Mucosa of descending colon (tissue), 3 donors: ENCODE results near the gene TNIP2. TPM values are rescaled to one million over a fixed set of nuclear protein-coding genes. Genes with fewer than 3 reads are reported as not detected.
"Not testable (repeated sequence)": the region's sequence is repeated elsewhere in the genome, so short reads cannot be mapped to it uniquely, and the experiment has no call there.

ENCODE experiments used
- ATAC-seq: fragments of 200-7000 bp; cut with Tn5 transposase; one replicate; pipeline ENCODE4 v1.9.1; 2020; ENCODE audit warnings: mild to moderate bottlenecking, moderate library complexity
- DNase-seq, 3 donors: peaks; one replicate each; pipeline ENCODE4 v3.0.0-alpha.2; 2020
- H3K36me3 ChIP-seq: fragments of 200-600 bp; one replicate; pipeline ENCODE4 v1.8.0; 2021; ENCODE audit warnings: low read depth, mild to moderate bottlenecking
- H3K4me1 ChIP-seq: fragments of 200-600 bp; one replicate; pipeline ENCODE4 v1.8.0; 2021; ENCODE audit warnings: low read depth, mild to moderate bottlenecking
- H3K4me3 ChIP-seq: fragments of 200-600 bp; one replicate; pipeline ENCODE4 v1.8.0; 2021; ENCODE audit warnings: mild to moderate bottlenecking
- H3K9me3 ChIP-seq: fragments of 200-600 bp; one replicate; pipeline ENCODE4 v1.8.0; 2021; ENCODE audit warnings: mild to moderate bottlenecking
- intact Hi-C, 2 donors: fragments of 100-400 bp; cut with DNase I in 1 of 2; cut with micrococcal nuclease in 1 of 2; formaldehyde crosslinking; loops; one replicate each; pipeline versions ENCODE4 v1.11.0 to v1.11.1; 2022; cut with DNase I, micrococcal nuclease
- total RNA-seq, 3 donors: library from RNA; stranded (reverse); fragmentation: NEBNext Ultra II Directional in 2 of 3; extraction: Animal tissue kit (Norgen Biotek cat#: 25700) in 2 of 3; gene quantifications; one replicate each; pipeline versions ENCODE4 v1.2.1 to v1.2.4, GENCODE V29; 2021 to 2023
- TF ChIP-seq, protein P1 (sequence below): fragments of 200-600 bp; IDR thresholded peaks from one replicate; pipeline ENCODE4 v1.8.0; 2022; ENCODE audit warnings: antibody characterized with exemption, mild to moderate bottlenecking
- donor health status: DM: no; HTN: no; CAD: no; lungs with moderate emphysema.
- donor health status: DM: no; HTN: no; CAD: no.
- donor health status: DM: no; HTN: yes; CAD: no.

TNIP2 gene
- total RNA-seq, 3 donors from 2014 or later, result 50.3 to 51.5 (median 51.2) TPM

GRCh38 chr4:2785613-2786012 is 29.5 kb upstream of the TNIP2 start:
- intact Hi-C loops, result loop anchor here in 1 of 2 donors (10.0 kb wide), 1 partner anchor 79 kb away; no protein-coding TSS in a partner anchor
- ATAC-seq (peak; percentile 55), DNase-seq (peak in 1 of 3 donors; percentile 42)
- Histone ChIP-seq H3K4me1 (peaks cover 14% of the 10 kb centered on the region), H3K36me3 (no peaks in the 10 kb centered on the region), H3K4me3 (no peak overlapping the region), H3K9me3 (no peaks in the 10 kb centered on the region)
- TF ChIP-seq, protein P1, sequence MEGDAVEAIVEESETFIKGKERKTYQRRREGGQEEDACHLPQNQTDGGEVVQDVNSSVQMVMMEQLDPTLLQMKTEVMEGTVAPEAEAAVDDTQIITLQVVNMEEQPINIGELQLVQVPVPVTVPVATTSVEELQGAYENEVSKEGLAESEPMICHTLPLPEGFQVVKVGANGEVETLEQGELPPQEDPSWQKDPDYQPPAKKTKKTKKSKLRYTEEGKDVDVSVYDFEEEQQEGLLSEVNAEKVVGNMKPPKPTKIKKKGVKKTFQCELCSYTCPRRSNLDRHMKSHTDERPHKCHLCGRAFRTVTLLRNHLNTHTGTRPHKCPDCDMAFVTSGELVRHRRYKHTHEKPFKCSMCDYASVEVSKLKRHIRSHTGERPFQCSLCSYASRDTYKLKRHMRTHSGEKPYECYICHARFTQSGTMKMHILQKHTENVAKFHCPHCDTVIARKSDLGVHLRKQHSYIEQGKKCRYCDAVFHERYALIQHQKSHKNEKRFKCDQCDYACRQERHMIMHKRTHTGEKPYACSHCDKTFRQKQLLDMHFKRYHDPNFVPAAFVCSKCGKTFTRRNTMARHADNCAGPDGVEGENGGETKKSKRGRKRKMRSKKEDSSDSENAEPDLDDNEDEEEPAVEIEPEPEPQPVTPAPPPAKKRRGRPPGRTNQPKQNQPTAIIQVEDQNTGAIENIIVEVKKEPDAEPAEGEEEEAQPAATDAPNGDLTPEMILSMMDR, result no peak

GRCh38 chr4:2783790-2784189 is 27.7 kb upstream of the TNIP2 start:
- no peaks in the 10 kb centered on the region for H3K36me3 ChIP-seq
- no peak for DNase-seq
- TF ChIP-seq, protein P1, result no peak
- H3K4me1 ChIP-seq, result peaks cover 14% of the 10 kb centered on the region
- intact Hi-C loops, result loop anchor here in 1 of 2 donors (10.0 kb wide), 1 partner anchor 81 kb away; no protein-coding TSS in a partner anchor
- ATAC-seq, result no peak
- no peak overlapping the region for H3K4me3 ChIP-seq
- H3K9me3 ChIP-seq, result no peaks in the 10 kb centered on the region

GRCh38 chr4:2781911-2782310 is 25.8 kb upstream of the TNIP2 start:
- no peaks in the 10 kb centered on the region for H3K9me3 ChIP-seq
- intact Hi-C loops, result loop anchor here in 1 of 2 donors (10.0 kb wide), 1 partner anchor 83 kb away; no protein-coding TSS in a partner anchor
- no peaks in the 10 kb centered on the region for H3K36me3 ChIP-seq
- no peak overlapping the region for H3K4me3 ChIP-seq
- H3K4me1 ChIP-seq, result peaks cover 5% of the 10 kb centered on the region
- DNase-seq (no peak), ATAC-seq (no peak)
- TF ChIP-seq, protein P1, result no peak

DNA sequence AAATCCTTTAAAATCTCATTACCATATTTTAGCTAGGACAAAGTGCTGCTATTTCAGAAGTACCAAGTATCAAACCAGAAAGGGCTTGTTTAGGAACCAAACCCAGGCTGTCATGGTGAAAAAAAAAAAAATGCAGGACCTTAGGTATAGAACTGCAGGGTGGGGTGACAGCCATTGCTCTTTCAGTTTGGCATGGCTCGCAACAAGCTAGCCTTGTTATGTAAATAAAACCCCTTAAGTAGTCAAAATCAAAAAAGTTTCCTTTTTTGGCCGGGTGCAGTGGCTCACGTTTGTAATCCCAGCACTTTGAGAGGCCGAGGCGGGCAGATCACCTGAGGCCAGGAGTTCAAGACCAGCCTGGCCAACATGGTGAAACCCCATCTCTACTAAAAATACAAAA is 24.5 kb upstream of the TNIP2 start:
- not testable (repeated sequence) for DNase-seq, H3K4me3 ChIP-seq, H3K36me3 ChIP-seq, ATAC-seq, H3K4me1 ChIP-seq, H3K9me3 ChIP-seq
- intact Hi-C loops, result loop anchor here in 1 of 2 donors (10.0 kb wide), 1 partner anchor 84 kb away; no protein-coding TSS in a partner anchor

- Histone ChIP-seq H3K36me3 (no peaks in the 10 kb centered on the region), H3K4me3 (no peak overlapping the region), H3K4me1 (peaks cover 9% of the 10 kb centered on the region), H3K9me3 (no peaks in the 10 kb centered on the region)
- ATAC-seq (peak; percentile 54), DNase-seq (no peak)
- intact Hi-C loops, result no loop called here
- TF ChIP-seq, protein P1, result no peak
Measured at GRCh38 chr4:2771264-2771663, 15.1 kb upstream of the TNIP2 start.

GRCh38 chr4:2768921-2769336 is 12.8 kb upstream of the TNIP2 start:
- DNase-seq, result no peak
- no peak overlapping the region for H3K4me3 ChIP-seq
- no peaks in the 10 kb centered on the region for H3K36me3 ChIP-seq
- no peak for ATAC-seq
- intact Hi-C loops, result loop anchor here (10.0 kb wide), 3 partner anchors 46 to 176 kb away; no protein-coding TSS in a partner anchor
- TF ChIP-seq, protein P1, result no peak
- peaks cover 10% of the 10 kb centered on the region for H3K4me1 ChIP-seq
- H3K9me3 ChIP-seq, result no peaks in the 10 kb centered on the region
